NT2/D1 (cell line): ENCODE results near the gene HSD17B12.

Source experiments
- SUZ12 ChIP-seq: IDR thresholded peaks from 2 replicates; pipeline ENCODE4 v1.6.1; 2011; ENCODE audit not compliant: insufficient read length, insufficient read depth; ENCODE audit errors: extremely low read depth
- YY1 ChIP-seq: IDR thresholded peaks from 2 replicates; pipeline ENCODE4 v1.6.1; 2011; ENCODE audit not compliant: insufficient read length, insufficient read depth
- ZNF274 ChIP-seq: IDR thresholded peaks from 2 replicates; pipeline ENCODE4 v1.6.1; 2011; ENCODE audit warnings: mild to moderate bottlenecking, low read depth, low read length

DNA sequence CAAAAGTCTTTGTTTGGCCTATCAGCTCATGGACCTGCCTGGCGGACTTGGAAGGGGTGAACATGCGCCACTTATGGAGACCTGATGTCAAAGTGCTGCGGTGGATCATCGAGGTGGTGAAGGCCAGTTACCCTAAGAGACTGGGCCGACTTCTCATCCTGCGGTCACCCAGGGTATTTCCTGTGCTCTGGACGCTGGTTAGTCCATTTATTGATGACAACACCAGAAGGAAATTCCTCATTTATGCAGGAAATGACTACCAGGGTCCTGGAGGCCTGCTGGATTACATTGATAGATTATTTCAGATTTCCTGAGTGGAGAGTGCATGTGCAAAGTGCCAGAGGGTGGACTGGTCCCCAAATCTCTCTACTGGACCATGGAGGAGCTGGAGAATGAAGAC lies 218.0 kb downstream of the HSD17B12 start:
- TF ChIP-seq ZNF274 (no peak), YY1 (no peak), SUZ12 (no peak)
